PC-3 (cell line): ENCODE results near the gene NOSTRIN. TPM values are rescaled to one million over a fixed set of nuclear protein-coding genes. Genes with fewer than 3 reads are reported as not detected.

Experiments used
- ATAC-seq: fragments of 200-7000 bp; cut with Tn5 transposase; 2 replicates; pipeline ENCODE4 v1.9.1; 2020; ENCODE audit warnings: mild to moderate bottlenecking, moderate library complexity
- BruUV-seq: library from RNA; stranded (reverse); fragments of 400-500 nt; replicated peaks from 2 replicates; lab custom pipeline; 2021; lab: Mats Ljungman, UMichigan
- CTCF ChIA-PET: fragments of 300-600 bp; sonication (Branson Sonifier 250); formaldehyde crosslinking; loops from one replicate; lab custom pipeline; 2022; ENCODE audit warnings: antibody characterized with exemption; lab: Charles Lee
- POLR2A ChIA-PET: fragments of 300-600 bp; sonication (Branson Sonifier 250); formaldehyde crosslinking; loops from one replicate; lab custom pipeline; 2022; ENCODE audit warnings: antibody characterized with exemption; ENCODE audit not compliant: unreplicated experiment; lab: Charles Lee
- DNase-seq: peaks from one replicate; pipeline ENCODE4 v3.0.0-alpha.2; 2015
- H2AFZ ChIP-seq: fragments of 300-600 bp; sonication (generic); 2 replicates; pipeline ENCODE4 v1.6.0; 2016; ENCODE audit warnings: antibody characterized with exemption, low read length
- H3F3A ChIP-seq: fragments of 300-600 bp; sonication (generic); one replicate; pipeline ENCODE4 v1.6.0; 2017; ENCODE audit warnings: antibody characterized with exemption, low read length, control low read depth, mild to moderate bottlenecking; ENCODE audit not compliant: unreplicated experiment
- H3K27ac ChIP-seq: fragments of 300-600 bp; sonication (generic); 2 replicates; pipeline ENCODE4 v1.5.1; 2016; ENCODE audit warnings: mild to moderate bottlenecking, low read length
- H3K27me3 ChIP-seq: fragments of 300-600 bp; sonication (generic); 2 replicates; pipeline ENCODE4 v1.6.1; 2016; ENCODE audit warnings: low read length, mixed read lengths
- H3K36me3 ChIP-seq: fragments of 300-600 bp; sonication (generic); 2 replicates; pipeline ENCODE4 v1.6.1; 2016; ENCODE audit warnings: low read depth, mixed run types, low read length, mixed read lengths
- H3K4me1 ChIP-seq: fragments of 300-600 bp; sonication (generic); 2 replicates; pipeline ENCODE4 v1.5.1; 2016; ENCODE audit warnings: low read length; ENCODE audit not compliant: insufficient read depth
- H3K4me2 ChIP-seq: fragments of 300-600 bp; sonication (generic); 2 replicates; pipeline ENCODE4 v1.6.0; 2016; ENCODE audit warnings: low read length
- H3K4me3 ChIP-seq: fragments of 300-600 bp; sonication (generic); 2 replicates; pipeline ENCODE4 v1.5.1; 2016; ENCODE audit warnings: mild to moderate bottlenecking, low read length, mixed read lengths
- H3K79me2 ChIP-seq: fragments of 300-600 bp; sonication (generic); 2 replicates; pipeline ENCODE4 v1.6.1; 2017; ENCODE audit warnings: low read length, mixed read lengths
- H3K9ac ChIP-seq: fragments of 300-600 bp; sonication (generic); 2 replicates; pipeline ENCODE4 v1.6.0; 2016; ENCODE audit warnings: mild to moderate bottlenecking, low read length
- H3K9me2 ChIP-seq: fragments of 300-600 bp; sonication (generic); replicated peaks from 2 replicates; pipeline ENCODE4 v1.6.1; 2016; ENCODE audit warnings: mixed run types, low read length, mixed read lengths
- H3K9me3 ChIP-seq: fragments of 300-600 bp; sonication (generic); 2 replicates; pipeline ENCODE4 v1.6.1; 2016; ENCODE audit warnings: low read length, mixed read lengths
- H4K20me1 ChIP-seq: fragments of 300-600 bp; sonication (generic); 2 replicates; pipeline ENCODE4 v1.6.1; 2016; ENCODE audit warnings: low read length, mixed read lengths
- EZH2 ChIP-seq: fragments of 300-600 bp; sonication (generic); IDR thresholded peaks from one replicate; pipeline ENCODE4 v1.6.1; 2017; ENCODE audit warnings: antibody characterized with exemption, mild to moderate bottlenecking, low read length; ENCODE audit not compliant: unreplicated experiment
- EZH2phosphoT487 ChIP-seq: fragments of 300-600 bp; sonication (generic); IDR thresholded peaks from 2 replicates; pipeline ENCODE4 v1.6.1; 2018; ENCODE audit warnings: mild to moderate bottlenecking, antibody characterized with exemption, low read length, borderline replicate concordance
- intact Hi-C: fragments of 100-400 bp; cut with micrococcal nuclease; formaldehyde crosslinking; loops from 2 replicates; pipeline ENCODE4 v1.9.0; 2023
- total RNA-seq: library from RNA; depleted of rRNA; stranded (reverse); fragments of >200 nt; gene quantifications from 2 replicates; pipeline ENCODE4 v1.2.3, GENCODE V29; 2014
- TF ChIP-seq, protein P1 (sequence below): fragments of 300-600 bp; sonication (generic); conservative IDR thresholded peaks from 2 replicates; pipeline ENCODE4 v1.5.1; 2017; ENCODE audit warnings: antibody characterized with exemption, low read depth, mild to moderate bottlenecking, low read length

NOSTRIN gene
- total RNA-seq, 1 experiment from 2014 or later, result 1.1 TPM

DNA sequence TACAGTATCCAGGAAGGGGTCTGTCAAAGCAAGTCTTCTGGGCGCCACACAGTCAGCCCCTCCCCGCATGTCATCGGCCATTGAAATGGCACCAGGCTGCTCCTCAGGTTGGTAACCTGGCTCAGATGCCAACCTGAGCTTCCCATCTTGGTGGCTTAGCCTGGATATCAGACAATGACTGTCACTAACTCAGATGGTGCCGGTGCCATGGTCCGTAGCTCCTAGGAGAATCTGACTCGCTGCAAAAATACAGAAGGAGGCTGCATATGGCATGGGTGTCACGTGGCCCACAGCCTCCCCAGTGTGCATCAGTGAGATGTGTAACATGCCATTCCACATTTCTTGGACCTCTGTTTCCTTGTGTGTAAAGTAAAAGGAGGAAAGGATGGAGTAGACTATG lies 3.2 kb downstream of the NOSTRIN start:
- H3F3A ChIP-seq, result no peaks in the 10 kb centered on the region
- no TSS peak for BruUV-seq
- ATAC-seq, result no peak

DNA sequence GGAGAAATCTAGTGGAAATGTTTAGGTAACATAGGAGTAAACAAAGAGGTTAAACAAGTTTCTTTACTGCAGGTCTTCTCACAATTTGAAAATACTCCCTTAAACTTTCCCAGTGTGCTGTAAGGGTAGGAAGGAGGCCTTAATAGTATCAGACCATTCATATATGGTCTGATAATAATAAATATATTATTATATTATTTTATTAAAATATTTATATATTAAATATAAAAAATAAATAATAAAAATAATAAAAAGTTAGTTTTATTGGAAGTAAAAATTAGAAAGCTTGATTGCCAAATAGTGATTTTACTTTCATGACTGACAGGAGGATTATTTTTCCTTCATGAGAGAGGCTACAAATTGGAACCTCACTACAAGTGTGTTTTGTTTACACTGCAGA lies 7.1 kb downstream of the NOSTRIN start:
- CTCF ChIA-PET, result no interaction called here
- Histone ChIP-seq H3K27ac (no peak overlapping the region), H3K9me2 (no peaks in the 10 kb centered on the region), H3K9me3 (no peaks in the 10 kb centered on the region), H3K4me2 (no peak overlapping the region), H3F3A (no peaks in the 10 kb centered on the region), H3K4me3 (no peak overlapping the region), H2AFZ (no peak overlapping the region), H3K4me1 (no peaks in the 10 kb centered on the region), H3K9ac (no peak overlapping the region), H3K36me3 (no peaks in the 10 kb centered on the region), H4K20me1 (no peaks in the 10 kb centered on the region), H3K27me3 (no peaks in the 10 kb centered on the region), H3K79me2 (no peaks in the 10 kb centered on the region)
- TF ChIP-seq EZH2 (no peak), EZH2phosphoT487 (no peak)
- TF ChIP-seq, protein P1, sequence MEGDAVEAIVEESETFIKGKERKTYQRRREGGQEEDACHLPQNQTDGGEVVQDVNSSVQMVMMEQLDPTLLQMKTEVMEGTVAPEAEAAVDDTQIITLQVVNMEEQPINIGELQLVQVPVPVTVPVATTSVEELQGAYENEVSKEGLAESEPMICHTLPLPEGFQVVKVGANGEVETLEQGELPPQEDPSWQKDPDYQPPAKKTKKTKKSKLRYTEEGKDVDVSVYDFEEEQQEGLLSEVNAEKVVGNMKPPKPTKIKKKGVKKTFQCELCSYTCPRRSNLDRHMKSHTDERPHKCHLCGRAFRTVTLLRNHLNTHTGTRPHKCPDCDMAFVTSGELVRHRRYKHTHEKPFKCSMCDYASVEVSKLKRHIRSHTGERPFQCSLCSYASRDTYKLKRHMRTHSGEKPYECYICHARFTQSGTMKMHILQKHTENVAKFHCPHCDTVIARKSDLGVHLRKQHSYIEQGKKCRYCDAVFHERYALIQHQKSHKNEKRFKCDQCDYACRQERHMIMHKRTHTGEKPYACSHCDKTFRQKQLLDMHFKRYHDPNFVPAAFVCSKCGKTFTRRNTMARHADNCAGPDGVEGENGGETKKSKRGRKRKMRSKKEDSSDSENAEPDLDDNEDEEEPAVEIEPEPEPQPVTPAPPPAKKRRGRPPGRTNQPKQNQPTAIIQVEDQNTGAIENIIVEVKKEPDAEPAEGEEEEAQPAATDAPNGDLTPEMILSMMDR, result no peak
- ATAC-seq (no peak), DNase-seq (no peak)
- no TSS peak for BruUV-seq
- POLR2A ChIA-PET, result no interaction called here
- intact Hi-C loops, result no loop called here

More for the DNA sequence above, 3.2 kb downstream of the NOSTRIN start:
- Histone ChIP-seq H3K4me1 (peaks cover 19% of the 10 kb centered on the region; the same call in 1 of the 2 replicates), H3K4me3 (no peak overlapping the region), H3K9ac (no peak overlapping the region), H3K36me3 (no peaks in the 10 kb centered on the region), H2AFZ (no peak overlapping the region), H3K79me2 (no peaks in the 10 kb centered on the region), H4K20me1 (no peaks in the 10 kb centered on the region), H3K27me3 (no peaks in the 10 kb centered on the region), H3K9me3 (no peaks in the 10 kb centered on the region), H3K4me2 (no peak overlapping the region), H3K27ac (no peak overlapping the region), H3K9me2 (no peaks in the 10 kb centered on the region)
- ChIA-PET POLR2A (no interaction called here), CTCF (no interaction called here)
- intact Hi-C loops, result no loop called here
- no peak for DNase-seq
- no peak for TF ChIP-seq EZH2phosphoT487
- no peak for TF ChIP-seq EZH2
- TF ChIP-seq, protein P1, result no peak

DNA sequence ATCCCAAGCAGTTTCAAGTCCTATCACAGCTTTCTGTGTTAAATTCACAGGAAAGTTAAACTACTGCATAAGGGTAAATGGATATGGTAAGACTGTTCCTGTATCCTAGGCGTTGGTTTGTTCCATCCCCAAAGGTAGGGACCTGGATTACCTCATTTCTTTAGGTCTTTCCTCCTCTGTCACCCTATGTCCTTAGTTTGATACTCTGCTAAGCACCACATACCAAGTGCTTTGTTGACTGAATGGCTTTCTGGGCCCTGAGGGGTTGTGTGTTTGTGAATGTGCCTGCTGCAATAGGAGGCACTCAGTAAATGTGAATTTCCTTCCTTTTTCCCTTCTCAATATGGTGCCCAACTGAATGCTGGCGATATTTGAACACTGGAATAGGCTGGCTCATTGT lies 7.8 kb downstream of the NOSTRIN start:
- CTCF ChIA-PET, result no interaction called here

More for the DNA sequence above, 7.8 kb downstream of the NOSTRIN start:
- H3K27ac ChIP-seq, result no peak overlapping the region
- intact Hi-C loops, result no loop called here
- no peaks in the 10 kb centered on the region for H3K36me3 ChIP-seq
- H3F3A ChIP-seq, result no peaks in the 10 kb centered on the region
- no peaks in the 10 kb centered on the region for H3K9me3 ChIP-seq
- no peaks in the 10 kb centered on the region for H3K4me1 ChIP-seq
- no peak for DNase-seq
- H3K79me2 ChIP-seq, result no peaks in the 10 kb centered on the region
- no peak overlapping the region for H3K9ac ChIP-seq
- no peak overlapping the region for H3K4me3 ChIP-seq
- no peaks in the 10 kb centered on the region for H3K9me2 ChIP-seq
- no peaks in the 10 kb centered on the region for H3K27me3 ChIP-seq
- H2AFZ ChIP-seq, result no peak overlapping the region
- POLR2A ChIA-PET, result no interaction called here
- H4K20me1 ChIP-seq, result no peaks in the 10 kb centered on the region
- H3K4me2 ChIP-seq, result no peak overlapping the region
- TF ChIP-seq EZH2, result no peak
- TF ChIP-seq, protein P1, result no peak
- no peak for TF ChIP-seq EZH2phosphoT487
- no TSS peak for BruUV-seq
- ATAC-seq, result no peak
